Activated CD8-positive, alpha-beta T cell treated with anti-CD3 and anti-CD28 coated beads, Interleukin-2, amount 10 ng/mL, durations not matched to agents 7 days and 5 days (primary cell): ENCODE measurements around the gene CCT2. TPM values are rescaled to one million over a fixed set of nuclear protein-coding genes. Genes with fewer than 3 reads are reported as not detected.

Experiments used
- ATAC-seq: fragments of 150-1000 bp; cut with Tn5 transposase; one replicate; pipeline ENCODE4 v1.10.0; 2021; ENCODE audit warnings: moderate library complexity
- CTCF ChIA-PET: fragments of 350-600 bp; sonication (Branson Sonifier 250); formaldehyde crosslinking; loops from one replicate; lab custom pipeline; 2021; ENCODE audit warnings: antibody characterized with exemption; lab: Charles Lee
- POLR2A ChIA-PET: fragments of 350-600 bp; sonication (Branson Sonifier 250); formaldehyde crosslinking; loops from one replicate; lab custom pipeline; 2021; ENCODE audit warnings: antibody characterized with exemption; lab: Charles Lee
- DNase-seq: peaks from one replicate; pipeline ENCODE4 v3.0.0-alpha.2; 2020
- H3K27ac Mint-ChIP-seq: one replicate; pipeline ENCODE4 v1.8.0; 2021; ENCODE audit warnings: mild to moderate bottlenecking, mixed read lengths
- H3K27me3 Mint-ChIP-seq: one replicate; pipeline ENCODE4 v1.8.0; 2021; ENCODE audit warnings: low read depth, mixed read lengths
- H3K36me3 Mint-ChIP-seq: one replicate; pipeline ENCODE4 v1.8.0; 2021; ENCODE audit warnings: low read depth, mixed read lengths
- H3K4me1 Mint-ChIP-seq: one replicate; pipeline ENCODE4 v1.8.0; 2021; ENCODE audit warnings: low read depth, mixed read lengths
- H3K4me3 Mint-ChIP-seq: one replicate; pipeline ENCODE4 v1.8.0; 2021; ENCODE audit warnings: mild to moderate bottlenecking, mixed read lengths
- H3K9me3 Mint-ChIP-seq: one replicate; pipeline ENCODE4 v1.8.0; 2022; ENCODE audit warnings: mixed read lengths; ENCODE audit not compliant: insufficient read depth
- total RNA-seq, 2 experiments: library from RNA; stranded (reverse); gene quantifications; one replicate each; pipeline ENCODE4 v1.2.3, GENCODE V29; 2021

Gene CCT2
- total RNA-seq, 2 experiments from 2014 or later: 238 to 252 TPM

GRCh38 chr12:69563166-69563762 is 22.0 kb upstream of the CCT2 start:
- ChIA-PET POLR2A (interaction anchor here (1.3 kb wide), 1 partner anchor 93 kb away, joined by 3 read pairs; the partner anchor contains the start of gene FRS2), CTCF (interaction anchor here (0.9 to 1.8 kb wide), 2 partner anchors 8 to 272 kb away, joined by 3 to 10 read pairs; no protein-coding TSS in a partner anchor)
- no peak for DNase-seq
- no peak overlapping the region for H3K27ac Mint-ChIP-seq
- H3K4me3 Mint-ChIP-seq: no peak overlapping the region
- H3K27me3 Mint-ChIP-seq: no peaks in the 10 kb centered on the region
- no peaks in the 10 kb centered on the region for H3K9me3 Mint-ChIP-seq
- peaks cover 2% of the 10 kb centered on the region for H3K4me1 Mint-ChIP-seq
- no peak for ATAC-seq
- H3K36me3 Mint-ChIP-seq: no peaks in the 10 kb centered on the region

DNA sequence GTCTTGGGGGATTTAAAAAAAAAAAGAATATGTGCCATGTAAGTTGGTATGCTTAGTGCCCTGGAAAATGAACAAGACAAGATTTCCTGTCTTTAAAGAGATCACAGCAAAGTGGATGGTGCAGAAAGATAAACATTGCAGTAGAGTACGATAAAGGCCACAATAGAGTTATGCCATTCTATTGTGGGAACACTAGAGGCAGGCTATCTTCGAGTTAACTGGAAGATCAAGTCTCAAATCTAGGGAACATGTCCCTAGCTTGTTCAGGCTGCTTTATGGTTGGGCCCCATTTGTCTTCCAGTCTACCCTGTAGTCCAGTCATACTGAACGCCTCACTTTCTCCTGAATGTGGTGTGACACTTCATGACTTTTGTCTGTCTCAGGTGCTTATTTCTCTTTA is 18.7 kb upstream of the CCT2 start:
- Mint-ChIP-seq H3K36me3 (peaks cover 6% of the 10 kb centered on the region), H3K4me1 (peaks cover 2% of the 10 kb centered on the region), H3K27me3 (no peaks in the 10 kb centered on the region), H3K9me3 (no peaks in the 10 kb centered on the region), H3K4me3 (no peak overlapping the region), H3K27ac (no peak overlapping the region)
- no peak for DNase-seq
- no peak for ATAC-seq
- CTCF ChIA-PET: interaction anchor here (0.6 to 2.1 kb wide), 5 partner anchors 176 to 410 kb away, joined by 4 to 10 read pairs (median 5); no protein-coding TSS in a partner anchor
- POLR2A ChIA-PET: no interaction called here

GRCh38 chr12:69569236-69569635 is 16.0 kb upstream of the CCT2 start:
- POLR2A ChIA-PET: no interaction called here
- no peak overlapping the region for H3K27ac Mint-ChIP-seq
- no peak for ATAC-seq

GRCh38 chr12:69570000-69570516 is 15.2 kb upstream of the CCT2 start:
- ChIA-PET POLR2A (no interaction called here), CTCF (interaction anchor here (0.6 to 6.1 kb wide), 29 partner anchors 7 to 356 kb away, joined by 3 to 67 read pairs (median 5); partner anchors contain the start of gene CCT2)
- Mint-ChIP-seq H3K4me3 (no peak overlapping the region), H3K27ac (no peak overlapping the region), H3K4me1 (peaks cover 2% of the 10 kb centered on the region), H3K9me3 (no peaks in the 10 kb centered on the region), H3K36me3 (peaks cover 23% of the 10 kb centered on the region), H3K27me3 (no peaks in the 10 kb centered on the region)
- no peak for DNase-seq
- no peak for ATAC-seq

More at GRCh38 chr12:69569236-69569635, 16.0 kb upstream of the CCT2 start:
- Mint-ChIP-seq H3K27me3 (no peaks in the 10 kb centered on the region), H3K4me1 (peaks cover 2% of the 10 kb centered on the region), H3K9me3 (no peaks in the 10 kb centered on the region), H3K4me3 (no peak overlapping the region), H3K36me3 (peaks cover 17% of the 10 kb centered on the region)
- CTCF ChIA-PET: interaction anchor here (0.8 to 6.1 kb wide), 9 partner anchors 10 to 355 kb away, joined by 3 to 67 read pairs (median 5); no protein-coding TSS in a partner anchor
- no peak for DNase-seq

DNA sequence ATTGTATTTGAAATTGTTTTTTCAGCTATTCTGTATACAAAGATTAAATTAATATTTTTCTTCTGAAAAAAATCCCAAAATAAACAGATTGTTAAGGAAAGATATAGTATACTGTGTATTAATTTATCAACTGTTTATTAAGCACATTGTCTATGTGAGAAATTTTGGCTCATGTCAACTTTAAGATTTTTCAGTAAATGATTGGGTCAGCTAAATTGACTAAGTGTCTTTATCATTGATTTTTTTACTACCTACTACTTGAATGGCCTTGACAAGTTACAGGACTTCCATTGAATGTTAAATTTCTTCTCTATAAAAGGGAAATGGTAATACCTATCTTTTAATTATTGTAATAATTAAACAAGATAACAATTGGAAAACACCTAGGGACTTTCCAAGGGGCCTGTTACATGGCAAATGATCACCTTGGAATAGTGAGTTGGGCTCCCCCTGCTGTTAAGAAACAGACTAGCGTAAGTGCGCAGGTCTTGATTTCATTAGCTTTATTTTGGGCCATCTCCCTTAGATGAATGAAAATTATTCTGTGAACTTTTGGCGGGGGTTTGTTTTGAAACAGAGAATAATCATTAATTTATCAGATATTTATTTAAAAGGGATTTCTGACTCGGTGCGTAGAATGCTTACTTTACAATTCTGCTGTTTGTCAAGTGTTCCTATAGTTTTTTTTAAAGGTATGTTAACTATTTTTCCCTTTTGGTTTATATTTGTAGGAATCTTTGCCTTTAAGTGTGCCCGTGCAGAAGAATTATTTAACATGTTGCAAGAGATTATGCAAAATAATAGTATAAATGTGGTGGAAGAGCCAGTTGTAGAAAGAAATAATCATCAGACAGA is 14.5 kb upstream of the CCT2 start:
- no peak overlapping the region for H3K27ac Mint-ChIP-seq
- H3K27me3 Mint-ChIP-seq: no peaks in the 10 kb centered on the region
- DNase-seq (peak; percentile 63), ATAC-seq (peak; percentile 87)
- peaks cover 2% of the 10 kb centered on the region for H3K4me1 Mint-ChIP-seq
- POLR2A ChIA-PET: no interaction called here
- H3K9me3 Mint-ChIP-seq: no peaks in the 10 kb centered on the region
- CTCF ChIA-PET: interaction anchor here (0.6 to 6.1 kb wide), 37 partner anchors 8 to 416 kb away, joined by 3 to 67 read pairs (median 5); partner anchors contain the start of genes CCT2 and FRS2
- H3K36me3 Mint-ChIP-seq: peaks cover 23% of the 10 kb centered on the region
- no peak overlapping the region for H3K4me3 Mint-ChIP-seq

- no peak for DNase-seq
- no peaks in the 10 kb centered on the region for H3K9me3 Mint-ChIP-seq
- H3K4me1 Mint-ChIP-seq: no peaks in the 10 kb centered on the region
- H3K4me3 Mint-ChIP-seq: no peak overlapping the region
- ChIA-PET POLR2A (no interaction called here), CTCF (interaction anchor here (1.3 kb wide), 1 partner anchor 218 kb away, joined by 3 read pairs; no protein-coding TSS in a partner anchor)
- ATAC-seq: no peak
- no peaks in the 10 kb centered on the region for H3K27me3 Mint-ChIP-seq
- H3K27ac Mint-ChIP-seq: no peak overlapping the region
- H3K36me3 Mint-ChIP-seq: peaks cover 22% of the 10 kb centered on the region
Observed at GRCh38 chr12:69575346-69575745, 9.9 kb upstream of the CCT2 start.

DNA sequence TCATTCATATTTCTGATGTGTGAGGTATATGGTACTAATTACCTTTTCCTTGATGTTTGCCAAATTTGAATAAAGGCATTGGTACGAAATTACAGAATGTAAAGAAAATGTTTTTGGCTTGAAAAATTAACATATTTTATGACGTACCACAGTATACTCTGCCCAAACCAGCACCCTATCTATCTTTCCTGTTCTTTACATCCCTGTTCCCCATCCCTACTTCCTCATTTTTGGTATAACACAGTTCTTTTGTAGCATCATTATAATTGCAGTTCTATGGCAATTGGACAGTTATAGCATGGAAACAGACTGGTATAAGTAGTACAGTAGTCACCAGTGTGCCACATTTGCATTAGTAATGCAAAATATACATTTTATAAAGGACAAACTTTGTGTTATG is 7.0 kb upstream of the CCT2 start:
- CTCF ChIA-PET: interaction anchor here (1.6 kb wide), 1 partner anchor 212 kb away, joined by 3 read pairs; no protein-coding TSS in a partner anchor
- no peaks in the 10 kb centered on the region for H3K4me1 Mint-ChIP-seq
- no peak for DNase-seq
- H3K9me3 Mint-ChIP-seq: no peaks in the 10 kb centered on the region
- no peak overlapping the region for H3K27ac Mint-ChIP-seq
- no peak for ATAC-seq
- POLR2A ChIA-PET: no interaction called here
- no peaks in the 10 kb centered on the region for H3K27me3 Mint-ChIP-seq
- no peak overlapping the region for H3K4me3 Mint-ChIP-seq
- peaks cover 13% of the 10 kb centered on the region for H3K36me3 Mint-ChIP-seq

DNA sequence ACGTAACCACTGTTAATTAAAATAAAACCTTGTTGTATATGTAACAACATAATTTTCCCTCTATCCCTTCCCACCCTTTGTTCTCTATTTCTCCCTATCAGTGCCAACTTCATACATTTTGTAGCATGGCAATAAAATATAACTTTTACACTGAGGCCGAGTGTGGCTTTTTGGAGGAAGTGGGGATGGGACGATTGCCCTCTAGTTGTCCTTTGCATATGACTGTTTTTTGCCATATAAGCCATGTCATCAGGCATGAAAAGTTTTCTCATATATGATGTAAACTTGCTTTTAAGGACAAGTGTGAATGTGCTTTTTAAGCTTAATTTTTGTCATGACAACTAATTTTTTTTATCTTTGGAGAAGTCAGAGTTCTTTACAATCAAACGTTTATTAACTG is 6.2 kb upstream of the CCT2 start:
- H3K27me3 Mint-ChIP-seq: no peaks in the 10 kb centered on the region
- peaks cover 10% of the 10 kb centered on the region for H3K36me3 Mint-ChIP-seq
- no peaks in the 10 kb centered on the region for H3K9me3 Mint-ChIP-seq
- ATAC-seq: no peak
- DNase-seq: no peak
- peaks cover 3% of the 10 kb centered on the region for H3K4me1 Mint-ChIP-seq
- H3K27ac Mint-ChIP-seq: no peak overlapping the region
- ChIA-PET CTCF (interaction anchor here (0.6 to 2.6 kb wide), 7 partner anchors 9 to 425 kb away, joined by 3 to 22 read pairs (median 5); no protein-coding TSS in a partner anchor), POLR2A (no interaction called here)
- H3K4me3 Mint-ChIP-seq: no peak overlapping the region

GRCh38 chr12:69580074-69580473 is 5.2 kb upstream of the CCT2 start:
- Mint-ChIP-seq H3K9me3 (no peaks in the 10 kb centered on the region), H3K27ac (no peak overlapping the region), H3K36me3 (peaks cover 2% of the 10 kb centered on the region), H3K4me1 (peaks cover 3% of the 10 kb centered on the region), H3K4me3 (no peak overlapping the region), H3K27me3 (no peaks in the 10 kb centered on the region)
- CTCF ChIA-PET: interaction anchor here (1.3 to 2.6 kb wide), 5 partner anchors 10 to 426 kb away, joined by 3 to 22 read pairs (median 5); no protein-coding TSS in a partner anchor
- no peak for DNase-seq
- POLR2A ChIA-PET: no interaction called here
- no peak for ATAC-seq

- no peak overlapping the region for H3K27ac Mint-ChIP-seq
- ATAC-seq (no peak), DNase-seq (no peak)
- H3K27me3 Mint-ChIP-seq: no peaks in the 10 kb centered on the region
- POLR2A ChIA-PET: no interaction called here
- peaks cover 17% of the 10 kb centered on the region for H3K36me3 Mint-ChIP-seq
- peaks cover 11% of the 10 kb centered on the region for H3K4me1 Mint-ChIP-seq
- no peaks in the 10 kb centered on the region for H3K9me3 Mint-ChIP-seq
- CTCF ChIA-PET: interaction anchor here (2.1 to 3.3 kb wide), 2 partner anchors 12 to 225 kb away, joined by 6 to 21 read pairs; no protein-coding TSS in a partner anchor
- no peak overlapping the region for H3K4me3 Mint-ChIP-seq
Observed at GRCh38 chr12:69583203-69583602, 2.1 kb upstream of the CCT2 start.

DNA sequence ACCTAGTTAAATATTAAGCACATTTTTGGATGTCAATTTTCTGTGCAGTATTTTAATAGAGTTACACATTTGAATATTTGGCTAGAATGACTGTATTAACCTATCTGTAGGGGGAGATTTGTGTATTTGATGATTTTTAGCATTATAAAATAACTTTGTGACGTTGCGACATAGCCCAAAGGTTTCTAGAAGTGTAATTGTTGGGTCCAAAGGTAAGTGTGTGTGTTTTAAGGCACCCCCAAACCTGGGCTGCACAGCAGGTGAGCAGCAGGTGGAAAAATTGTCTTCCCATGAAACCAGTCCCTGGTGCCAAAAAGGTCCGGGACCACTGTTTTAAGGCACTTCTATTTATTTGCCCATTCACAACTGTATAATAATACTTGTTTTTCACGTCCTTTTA is 3.3 kb downstream of the CCT2 start:
- ChIA-PET CTCF (no interaction called here), POLR2A (interaction anchor here (1.2 kb wide), 1 partner anchor 10 kb away, joined by 3 read pairs; no protein-coding TSS in a partner anchor)
- Mint-ChIP-seq H3K4me1 (peaks cover 13% of the 10 kb centered on the region), H3K9me3 (no peaks in the 10 kb centered on the region), H3K4me3 (no peak overlapping the region), H3K27ac (no peak overlapping the region), H3K36me3 (peaks cover 62% of the 10 kb centered on the region), H3K27me3 (no peaks in the 10 kb centered on the region)
- DNase-seq (no peak), ATAC-seq (no peak)
